Gastroesophageal sphincter (tissue), 4 donors: ENCODE data around the gene ICE1. TPM values are rescaled to one million over a fixed set of nuclear protein-coding genes. Genes with fewer than 3 reads are reported as not detected.
A peak's percentile ranks its signal among the peaks of the same experiment; 100 is the strongest.
"Not testable (repeated sequence)": the region's sequence is repeated elsewhere in the genome, so short reads cannot be mapped to it uniquely, and the experiment has no call there.

Experiments
- ATAC-seq: fragments of 150-250 bp; one replicate; pipeline ENCODE4 v1.9.1; 2016; ENCODE audit warnings: mild to moderate bottlenecking, moderate library complexity
- H3K27ac ChIP-seq, 4 donors: fragments of 200-600 bp; sonication (generic) in 3 of 4; 1 replicate in 3 of 4; 2 replicates in 1 of 4; pipeline ENCODE4 v1.5.1; 2016 to 2019
- H3K27me3 ChIP-seq: fragments of 200-600 bp; sonication (generic); one replicate; pipeline ENCODE4 v1.5.1; 2019
- H3K36me3 ChIP-seq, 2 donors: fragments of 200-600 bp; sonication (generic); one replicate each; pipeline ENCODE4 v1.5.1; 2019; ENCODE audit warnings: control low read depth in 1 of 2
- H3K4me1 ChIP-seq, 3 donors: fragments of 200-600 bp; sonication (generic); 1 replicate in 2 of 3; 2 replicates in 1 of 3; pipeline ENCODE4 v1.5.1; 2016 to 2019; ENCODE audit warnings: control low read depth in 2 of 3
- H3K4me3 ChIP-seq, 2 donors: fragments of 200-600 bp; sonication (generic); one replicate each; pipeline ENCODE4 v1.5.1; 2019; ENCODE audit warnings: mild to moderate bottlenecking in 1 of 2, moderate library complexity in 1 of 2
- H3K9me3 ChIP-seq, 3 donors: fragments of 200-600 bp; sonication (generic); one replicate each; pipeline ENCODE4 v1.5.1; 2017 to 2019; ENCODE audit warnings: control low read depth in 2 of 3
- EP300 ChIP-seq: sonication (generic); formaldehyde crosslinking; IDR thresholded peaks from one replicate; pipeline ENCODE4 v1.6.1; 2017; ENCODE audit warnings: antibody characterized with exemption, mild to moderate bottlenecking
- POLR2A ChIP-seq, 2 donors: fragments of 450-650 bp; IDR thresholded peaks; one replicate each; pipeline ENCODE4 v1.6.1; 2017; ENCODE audit warnings: antibody characterized with exemption in 2 of 2, mild to moderate bottlenecking in 2 of 2, moderate library complexity in 1 of 2
- POLR2AphosphoS5 ChIP-seq: sonication (generic); formaldehyde crosslinking; IDR thresholded peaks from one replicate; pipeline ENCODE4 v1.6.1; 2017; ENCODE audit warnings: antibody characterized with exemption
- WGBS, 2 donors: methylation state at CpG; one replicate each; pipeline ENCODE4 v1.1.5; 2018; ENCODE audit warnings: low coverage in 1 of 2; 5-methylcytosine and 5-hydroxymethylcytosine counted together
- total RNA-seq, 4 donors: library from RNA; depleted of rRNA; stranded (reverse); fragments of >200 nt; gene quantifications; one replicate each; pipeline ENCODE4 v1.1.0, GENCODE V29; 2016
- TF ChIP-seq, protein P1 (sequence below), 4 experiments: fragments of 200-600 bp in 2 of 4; fragments of 450-650 bp in 2 of 4; sonication (generic) in 1 of 4; IDR thresholded peaks; one replicate each; pipeline ENCODE4 v1.5.1; 2017 to 2019; ENCODE audit warnings: antibody characterized with exemption in 4 of 4, mild to moderate bottlenecking in 2 of 4, moderate library complexity in 2 of 4

The ICE1 gene
- total RNA-seq, 4 donors from 2014 or later = 28.0 to 41.6 (median 34.7) TPM

DNA sequence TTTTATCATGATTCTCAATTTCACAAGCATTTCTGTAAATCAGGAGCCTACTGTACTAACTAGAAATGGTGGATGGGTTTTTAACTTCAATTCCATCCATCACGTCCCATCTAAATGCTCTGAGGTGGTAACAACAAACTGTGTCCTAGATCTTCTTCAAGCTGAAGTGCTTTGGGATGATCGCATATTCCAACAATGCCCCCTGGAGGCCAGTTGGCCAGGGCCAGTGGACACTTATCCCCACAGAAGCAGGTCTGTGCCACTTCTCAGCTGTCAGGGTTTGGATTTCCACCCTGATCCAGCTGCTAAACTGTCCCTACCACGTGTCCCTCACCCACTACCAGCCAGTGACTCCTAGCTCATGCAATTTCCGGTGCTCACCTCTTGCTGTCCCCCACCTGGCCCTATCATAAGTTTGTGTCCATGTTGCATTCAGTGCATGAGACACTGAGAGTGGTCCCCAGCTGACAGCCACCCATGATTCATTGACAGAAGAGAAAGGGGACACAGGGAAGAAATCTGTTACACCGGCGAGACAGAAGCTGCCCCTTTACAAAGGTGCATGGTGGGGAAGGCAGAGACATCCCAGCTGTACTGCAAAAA, 28.0 kb upstream of the ICE1 start:
- ATAC-seq, H3K4me1 ChIP-seq, H3K4me3 ChIP-seq, H3K9me3 ChIP-seq, H3K27me3 ChIP-seq, H3K36me3 ChIP-seq, H3K27ac ChIP-seq: not testable (repeated sequence)
- WGBS, 2 donors = 17 to 23% methylated on average over 1 to 3 of the region's 6 CpGs
- TF ChIP-seq, protein P1, sequence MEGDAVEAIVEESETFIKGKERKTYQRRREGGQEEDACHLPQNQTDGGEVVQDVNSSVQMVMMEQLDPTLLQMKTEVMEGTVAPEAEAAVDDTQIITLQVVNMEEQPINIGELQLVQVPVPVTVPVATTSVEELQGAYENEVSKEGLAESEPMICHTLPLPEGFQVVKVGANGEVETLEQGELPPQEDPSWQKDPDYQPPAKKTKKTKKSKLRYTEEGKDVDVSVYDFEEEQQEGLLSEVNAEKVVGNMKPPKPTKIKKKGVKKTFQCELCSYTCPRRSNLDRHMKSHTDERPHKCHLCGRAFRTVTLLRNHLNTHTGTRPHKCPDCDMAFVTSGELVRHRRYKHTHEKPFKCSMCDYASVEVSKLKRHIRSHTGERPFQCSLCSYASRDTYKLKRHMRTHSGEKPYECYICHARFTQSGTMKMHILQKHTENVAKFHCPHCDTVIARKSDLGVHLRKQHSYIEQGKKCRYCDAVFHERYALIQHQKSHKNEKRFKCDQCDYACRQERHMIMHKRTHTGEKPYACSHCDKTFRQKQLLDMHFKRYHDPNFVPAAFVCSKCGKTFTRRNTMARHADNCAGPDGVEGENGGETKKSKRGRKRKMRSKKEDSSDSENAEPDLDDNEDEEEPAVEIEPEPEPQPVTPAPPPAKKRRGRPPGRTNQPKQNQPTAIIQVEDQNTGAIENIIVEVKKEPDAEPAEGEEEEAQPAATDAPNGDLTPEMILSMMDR (IDR thresholded peaks at IDR 0.05) = peak in 3 of 4 experiments; percentile 40 to 55 (median 43)

DNA sequence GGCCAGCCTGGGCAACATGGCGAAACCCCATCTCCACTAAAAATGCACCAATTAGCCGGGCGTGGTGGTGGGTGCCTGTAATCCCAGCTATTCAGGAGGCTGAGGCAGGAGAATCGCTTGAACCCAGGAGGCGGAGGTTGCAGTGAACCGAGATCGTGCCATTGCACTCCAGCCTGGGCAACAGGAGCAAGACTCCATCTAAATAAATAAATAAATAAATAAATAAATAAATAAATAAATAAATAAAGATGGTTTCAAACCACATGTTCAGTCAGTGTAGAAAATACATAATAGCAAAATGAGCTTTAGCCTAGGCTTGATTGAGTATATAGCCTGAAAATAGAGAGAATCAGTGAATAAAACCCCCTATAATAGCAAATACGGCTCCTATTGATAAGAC, 27.4 kb upstream of the ICE1 start:
- not testable (repeated sequence) for H3K36me3 ChIP-seq, H3K27me3 ChIP-seq, H3K9me3 ChIP-seq, ATAC-seq, H3K4me1 ChIP-seq, H3K27ac ChIP-seq, H3K4me3 ChIP-seq
- WGBS, 2 donors = 100% methylated on average over 1 to 4 of the region's 8 CpGs

- no peak overlapping the region for H3K4me3 ChIP-seq
- H3K4me1 ChIP-seq = no peaks in the 10 kb centered on the region
- 83 to 89% methylated on average over 2 of the region's 2 CpGs for WGBS, 2 donors
- no peak for ATAC-seq
- no peaks in the 10 kb centered on the region for H3K36me3 ChIP-seq
- H3K9me3 ChIP-seq = peaks cover 0 to 7% (median 0%) of the 10 kb centered on the region in 3 donors
- H3K27ac ChIP-seq = no peak overlapping the region
- H3K27me3 ChIP-seq = no peaks in the 10 kb centered on the region
- TF ChIP-seq POLR2AphosphoS5 (no peak), EP300 (no peak), POLR2A (IDR thresholded peaks at IDR 0.05) (no peak)
- TF ChIP-seq, protein P1 (IDR thresholded peaks at IDR 0.05) = no peak
These were observed 24.4 kb upstream of the ICE1 start for GRCh38 chr5:5398071-5398470.

DNA sequence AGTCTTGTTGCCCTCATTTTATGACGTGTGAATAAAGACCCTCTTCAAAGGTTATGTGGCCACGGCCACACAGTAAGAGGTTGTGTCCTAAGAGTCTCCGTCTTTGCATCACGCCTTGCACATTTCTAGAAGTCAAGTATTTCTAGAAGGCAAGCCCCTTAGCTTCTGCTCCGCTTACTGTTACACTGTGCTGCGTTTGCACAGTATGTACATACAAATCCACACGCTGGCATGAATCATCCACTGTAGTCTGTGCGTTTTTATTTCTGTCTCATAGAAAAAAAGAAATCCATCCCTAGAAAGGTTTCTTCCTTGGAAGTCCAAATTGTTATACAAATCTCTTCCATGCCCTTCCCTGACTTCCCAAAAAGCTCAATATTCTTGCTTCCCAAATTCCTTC, 21.4 kb upstream of the ICE1 start:
- WGBS, 2 donors = 82 to 93% methylated on average over 8 of the region's 8 CpGs
- no peak overlapping the region for H3K4me3 ChIP-seq
- H3K4me1 ChIP-seq = no peaks in the 10 kb centered on the region
- no peak for TF ChIP-seq POLR2A (IDR thresholded peaks at IDR 0.05)
- TF ChIP-seq EP300 = no peak
- TF ChIP-seq, protein P1 (IDR thresholded peaks at IDR 0.05) = no peak
- TF ChIP-seq POLR2AphosphoS5 = no peak
- H3K27me3 ChIP-seq = no peaks in the 10 kb centered on the region
- no peaks in the 10 kb centered on the region for H3K36me3 ChIP-seq
- H3K27ac ChIP-seq = no peak overlapping the region
- H3K9me3 ChIP-seq = peaks cover 0 to 7% (median 0%) of the 10 kb centered on the region in 3 donors
- no peak for ATAC-seq

DNA sequence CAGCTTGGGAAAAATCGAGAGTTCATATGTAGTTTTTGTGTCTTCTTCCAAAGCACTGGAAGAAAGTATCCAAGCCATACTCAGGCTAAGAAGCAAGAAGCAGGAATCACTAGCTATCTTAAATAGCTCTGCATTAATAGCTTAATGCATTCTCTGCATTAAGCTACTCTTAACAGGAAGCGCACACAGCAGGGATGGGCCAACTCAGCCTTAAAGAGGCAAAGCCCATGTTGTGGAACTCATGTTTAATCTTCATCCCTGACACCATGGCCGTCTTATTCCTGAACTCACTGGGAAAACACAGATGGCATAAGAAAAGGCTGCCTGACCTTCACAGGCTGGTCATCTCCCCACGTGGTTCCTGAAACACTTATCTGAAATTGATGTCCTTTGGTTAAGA, 18.7 kb upstream of the ICE1 start:
- Histone ChIP-seq H3K4me3 (no peak overlapping the region), H3K9me3 (peaks cover 0 to 7% (median 0%) of the 10 kb centered on the region in 3 donors), H3K4me1 (no peaks in the 10 kb centered on the region), H3K27ac (no peak overlapping the region), H3K27me3 (no peaks in the 10 kb centered on the region), H3K36me3 (no peaks in the 10 kb centered on the region)
- TF ChIP-seq, protein P1 (IDR thresholded peaks at IDR 0.05) = no peak
- ATAC-seq = no peak
- 65 to 67% methylated on average over 4 of the region's 4 CpGs for WGBS, 2 donors
